Neutrophil (primary cell): ENCODE results near the gene FUT2.

Experiments used
- H3K27ac ChIP-seq: fragments of 200-600 bp; sonication (generic); 2 replicates; pipeline ENCODE4 v1.5.1; 2016; ENCODE audit warnings: mild to moderate bottlenecking, moderate library complexity
- H3K27me3 ChIP-seq: fragments of 200-600 bp; sonication (generic); 2 replicates; pipeline ENCODE4 v1.6.0; 2016; ENCODE audit warnings: mild to moderate bottlenecking
- H3K36me3 ChIP-seq: fragments of 200-600 bp; sonication (generic); 2 replicates; pipeline ENCODE4 v1.5.1; 2017
- H3K4me1 ChIP-seq, 2 experiments: fragments of 200-600 bp in 1 of 2; sonication (generic) in 1 of 2; 1 replicate in 1 of 2; 2 replicates in 1 of 2; pipeline versions ENCODE4 v1.5.1 to v1.6.1; 2013 to 2016; ENCODE audit warnings: low read depth in 1 of 2, low read length in 1 of 2, mild to moderate bottlenecking in 1 of 2, moderate library complexity in 1 of 2; ENCODE audit not compliant: control insufficient read depth in 1 of 2, insufficient read depth in 1 of 2
- H3K4me3 ChIP-seq, 2 experiments: fragments of 200-600 bp in 1 of 2; sonication (generic) in 1 of 2; 1 replicate in 1 of 2; 2 replicates in 1 of 2; pipeline ENCODE4 v1.5.1; 2013 to 2016; ENCODE audit warnings: low read depth in 1 of 2, low read length in 1 of 2, mild to moderate bottlenecking in 1 of 2, moderate library complexity in 1 of 2
- H3K9me3 ChIP-seq: fragments of 200-600 bp; sonication (generic); 2 replicates; pipeline ENCODE4 v1.5.1; 2016
- CTCF ChIP-seq: fragments of 200-600 bp; sonication (generic); IDR thresholded peaks from 2 replicates; pipeline ENCODE4 v1.5.1; 2016; ENCODE audit warnings: antibody characterized with exemption

The FUT2 gene

GRCh38 chr19:48695743-48696352 lies at the start of gene FUT2:
Gene FUT2 (plus strand): TSS chr19:48695971. CDS start chr19:48702957, 6,986 bp downstream.
- Histone ChIP-seq H3K36me3 (no peaks in the 10 kb centered on the region), H3K27ac (no peak within 1 kb of the TSS), H3K4me3 (no peak within 1 kb of the TSS), H3K27me3 (peaks cover 50% of the 10 kb centered on the region), H3K9me3 (no peaks in the 10 kb centered on the region), H3K4me1 (no peaks in the 10 kb centered on the region)
- no peak for TF ChIP-seq CTCF

GRCh38 chr19:48646001-48646721 lies 49.6 kb upstream of the FUT2 start, which contains the start of gene CA11:
Gene CA11 (minus strand): TSS chr19:48646187. CDS start chr19:48645632, 555 bp downstream.
- Histone ChIP-seq H3K27me3 (peaks cover 50% of the 10 kb centered on the region), H3K27ac (no peak within 1 kb of the TSS), H3K4me3 (peak within 1 kb of the TSS; percentile 24 to 59), H3K9me3 (no peaks in the 10 kb centered on the region), H3K4me1 (peaks cover 17 to 20% of the 10 kb centered on the region in 2 experiments), H3K36me3 (no peaks in the 10 kb centered on the region)
- TF ChIP-seq CTCF, result peak; percentile 84

GRCh38 chr19:48646722-48647216 lies 49.0 kb upstream of the FUT2 start:
- no peaks in the 10 kb centered on the region for H3K36me3 ChIP-seq
- TF ChIP-seq CTCF, result no peak
- peaks cover 50% of the 10 kb centered on the region for H3K27me3 ChIP-seq
- H3K4me3 ChIP-seq, result peak overlapping the region in 1 of 2 experiments; percentile 59
- peaks cover 17 to 20% of the 10 kb centered on the region in 2 experiments for H3K4me1 ChIP-seq
- H3K27ac ChIP-seq, result no peak overlapping the region
- H3K9me3 ChIP-seq, result no peaks in the 10 kb centered on the region

GRCh38 chr19:48648134-48648533 lies 47.6 kb upstream of the FUT2 start:
- Histone ChIP-seq H3K9me3 (no peaks in the 10 kb centered on the region), H3K27ac (no peak overlapping the region), H3K4me3 (no peak overlapping the region), H3K27me3 (peaks cover 54% of the 10 kb centered on the region), H3K36me3 (no peaks in the 10 kb centered on the region), H3K4me1 (peaks cover 17 to 20% of the 10 kb centered on the region in 2 experiments)
- no peak for TF ChIP-seq CTCF

- no peaks in the 10 kb centered on the region for H3K36me3 ChIP-seq
- no peak overlapping the region for H3K4me3 ChIP-seq
- peaks cover 4 to 6% of the 10 kb centered on the region in 2 experiments for H3K4me1 ChIP-seq
- H3K9me3 ChIP-seq, result no peaks in the 10 kb centered on the region
- TF ChIP-seq CTCF, result no peak
- H3K27ac ChIP-seq, result no peak overlapping the region
- H3K27me3 ChIP-seq, result peaks cover 35% of the 10 kb centered on the region
Observed at GRCh38 chr19:48650974-48651682, 44.6 kb upstream of the FUT2 start.
